GM18870 (cell line): ENCODE data around the gene GMCL2.
A peak's percentile ranks its signal among the peaks of the same experiment; 100 is the strongest.
"Not testable (repeated sequence)": the region's sequence is repeated elsewhere in the genome, so short reads cannot be mapped to it uniquely, and the experiment has no call there.

Experiments used
- ATAC-seq: cut with Tn5 transposase; IDR thresholded peaks from one replicate; pipeline ENCODE4 v1.9.1; 2021; ENCODE audit warnings: moderate library complexity; ENCODE audit not compliant: unreplicated experiment

GMCL2 gene

GRCh38 chr5:178207183-178207916, 20.2 kb upstream of the GMCL2 start:
- ATAC-seq: no peak

DNA sequence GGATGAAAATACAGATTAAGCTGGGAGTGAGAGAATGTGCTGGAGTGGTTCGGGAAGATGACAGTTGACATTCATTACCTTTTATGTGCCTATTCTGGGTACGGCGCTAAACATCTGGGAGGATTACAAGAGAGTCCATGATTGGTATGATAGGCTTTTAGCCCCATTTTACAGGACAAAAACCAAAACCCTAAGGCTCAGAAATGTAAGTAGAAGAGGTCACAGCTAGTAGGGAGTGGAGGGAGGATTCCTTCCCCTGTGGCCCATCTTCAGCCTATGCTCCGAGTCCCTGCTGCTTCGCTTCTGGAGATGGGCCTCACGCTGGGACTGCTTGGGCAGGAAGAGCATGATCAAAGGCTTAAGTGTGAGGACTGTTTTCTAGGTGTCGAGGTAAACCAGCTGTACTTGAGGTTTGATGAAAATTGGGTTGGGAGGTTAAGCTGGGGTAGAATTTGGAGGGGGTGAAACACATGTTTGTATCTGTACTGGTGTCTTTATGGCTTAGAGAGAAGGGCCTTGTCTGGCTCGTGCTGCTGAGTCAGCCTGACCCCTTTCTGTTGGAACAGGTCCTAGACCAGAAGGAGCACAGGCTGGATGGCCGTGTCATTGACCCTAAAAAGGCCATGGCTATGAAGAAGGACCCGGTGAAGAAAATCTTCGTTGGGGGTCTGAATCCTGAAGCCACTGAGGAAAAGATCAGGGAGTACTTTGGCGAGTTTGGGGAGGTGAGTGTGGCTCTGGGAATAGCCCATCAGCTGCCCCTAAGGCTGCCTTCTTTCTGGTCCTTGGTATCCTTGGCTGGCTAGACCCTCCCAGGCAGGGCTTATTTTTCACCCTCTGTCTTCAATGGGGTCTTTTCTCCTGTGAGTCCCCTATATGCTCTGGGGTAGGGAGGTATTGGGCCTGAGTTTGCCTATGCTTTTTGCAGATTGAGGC, 19.3 kb upstream of the GMCL2 start:
- ATAC-seq: no peak

GRCh38 chr5:178205749-178206047, 18.5 kb upstream of the GMCL2 start:
- ATAC-seq: no peak

GRCh38 chr5:178204935-178205748, 18.0 kb upstream of the GMCL2 start:
- ATAC-seq: peak; percentile 19

DNA sequence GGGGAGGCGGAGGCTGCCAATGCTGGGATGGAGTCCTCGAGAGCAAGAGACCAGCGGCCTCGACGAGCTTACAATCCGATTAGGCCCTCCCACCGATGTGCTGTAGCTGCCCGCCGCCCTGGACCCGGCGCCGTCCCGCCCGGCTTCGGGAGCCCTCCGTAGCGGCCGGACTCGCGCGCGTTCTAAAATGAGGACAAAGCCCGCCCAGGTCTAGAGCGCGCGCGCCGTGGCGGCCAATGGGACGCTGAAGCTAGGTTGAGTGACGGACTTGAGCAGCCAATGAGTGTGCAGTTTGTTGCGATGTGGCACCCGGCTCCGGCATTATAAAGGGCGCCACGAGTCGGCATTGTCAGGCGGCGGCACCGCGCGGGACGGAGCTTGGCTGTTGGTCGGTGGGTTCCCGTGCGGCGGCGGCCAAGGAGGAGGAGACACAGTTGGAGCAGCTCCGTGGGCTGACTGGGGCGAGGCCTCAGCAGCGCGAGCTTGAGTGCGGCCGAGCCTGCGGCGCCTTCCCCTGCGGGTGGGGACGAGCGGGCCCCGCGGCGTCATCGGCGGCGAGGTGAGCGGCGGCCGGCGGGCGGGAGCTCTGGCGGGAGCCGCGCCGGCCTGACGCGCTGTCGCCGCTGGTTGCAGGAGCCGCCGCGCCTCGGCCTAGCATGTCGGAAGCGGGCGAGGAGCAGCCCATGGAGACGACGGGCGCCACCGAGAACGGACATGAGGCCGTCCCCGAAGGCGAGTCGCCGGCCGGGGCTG, 17.2 kb upstream of the GMCL2 start, which contains the start of gene HNRNPAB:
HNRNPAB (plus strand) TSS at position 352 of the 753 bp plus-strand sequence; CDS start at position 657, 305 bp downstream.
- peak; percentile 89 for ATAC-seq

GRCh38 chr5:178203670-178204181, 16.6 kb upstream of the GMCL2 start:
- ATAC-seq: no peak

- ATAC-seq: no peak
These were observed 15.4 kb upstream of the GMCL2 start for GRCh38 chr5:178202541-178202940.

GRCh38 chr5:178201927-178202235, 14.7 kb upstream of the GMCL2 start:
- ATAC-seq: no peak

DNA sequence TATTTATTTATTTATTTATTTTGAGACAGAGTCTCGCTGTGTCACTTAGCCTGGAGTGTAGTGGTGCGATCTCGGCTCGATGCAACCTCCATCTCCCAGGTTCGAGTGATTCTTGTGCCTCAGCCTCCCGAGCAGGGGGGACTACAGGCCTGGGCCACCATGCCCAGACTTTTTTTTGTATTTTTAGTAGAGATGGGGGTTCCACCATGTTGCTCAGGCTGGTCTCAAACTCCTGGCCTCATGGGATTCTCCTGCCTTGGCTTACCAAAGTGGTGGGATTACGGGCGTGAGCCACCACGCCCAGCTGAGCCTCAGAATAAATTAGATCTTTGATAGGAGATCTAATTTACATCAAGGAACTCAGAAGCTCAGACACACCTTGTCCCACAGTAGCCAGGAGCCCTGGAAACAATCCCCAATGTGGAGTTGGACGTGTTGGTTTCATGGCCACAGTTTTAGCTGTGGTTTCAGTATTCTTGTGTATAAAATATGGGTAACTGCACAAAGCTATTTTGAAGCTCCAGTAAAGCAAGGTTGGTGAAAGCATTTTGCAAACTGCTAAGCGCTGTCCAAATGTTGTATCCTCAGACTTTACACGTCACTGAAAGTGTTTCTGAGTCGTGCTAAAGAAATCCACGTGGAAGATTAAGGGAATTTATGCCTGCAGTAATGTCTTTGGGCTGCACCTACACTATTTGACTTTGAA, 14.2 kb upstream of the GMCL2 start:
- no peak for ATAC-seq

GRCh38 chr5:178199581-178200434, 12.6 kb upstream of the GMCL2 start:
- ATAC-seq: no peak

GRCh38 chr5:178198706-178199105, 11.5 kb upstream of the GMCL2 start:
- no peak for ATAC-seq

DNA sequence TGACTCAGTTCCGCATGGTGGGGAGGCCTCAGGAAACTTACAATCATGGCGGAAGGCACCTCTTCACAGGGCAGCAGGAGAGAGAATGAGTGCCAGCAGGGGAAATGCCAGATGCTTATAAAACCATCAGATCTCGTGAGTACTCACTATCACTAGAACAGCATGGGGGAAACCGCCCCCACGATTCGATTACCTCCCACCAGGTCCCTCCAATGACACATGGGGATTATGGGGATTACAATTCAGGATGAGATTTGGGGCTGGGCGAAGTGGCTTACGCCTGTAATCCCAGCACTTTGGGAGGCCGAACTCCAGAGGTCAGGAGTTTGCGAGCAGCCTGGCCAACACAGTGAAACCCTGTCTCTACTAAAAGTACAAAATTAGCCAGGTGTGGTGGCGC, 11.0 kb upstream of the GMCL2 start:
- not testable (repeated sequence) for ATAC-seq

GRCh38 chr5:178196986-178197385, 9.8 kb upstream of the GMCL2 start:
- ATAC-seq: no peak

GRCh38 chr5:178196281-178196812, 9.2 kb upstream of the GMCL2 start:
- no peak for ATAC-seq

DNA sequence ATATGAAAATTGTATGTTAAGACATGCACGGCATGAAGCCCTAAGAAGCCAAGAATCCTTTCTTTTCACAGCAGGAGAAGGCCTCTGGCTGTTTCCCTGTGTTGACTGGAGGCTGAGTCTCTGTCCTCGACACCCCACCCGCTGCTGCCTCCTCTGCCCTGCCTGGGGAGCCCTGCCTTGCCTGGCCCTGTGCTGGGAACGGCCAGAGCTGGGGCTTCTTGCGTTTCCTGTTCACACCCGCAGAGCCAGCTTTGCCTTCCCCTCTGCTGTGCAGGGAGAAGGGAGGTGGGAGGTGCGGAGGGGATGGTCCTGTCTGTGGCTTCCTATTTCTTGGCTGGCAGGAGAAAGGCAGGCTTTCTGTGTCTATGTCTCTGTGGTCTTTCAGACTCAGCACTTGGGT, 6.9 kb upstream of the GMCL2 start:
- ATAC-seq: no peak

DNA sequence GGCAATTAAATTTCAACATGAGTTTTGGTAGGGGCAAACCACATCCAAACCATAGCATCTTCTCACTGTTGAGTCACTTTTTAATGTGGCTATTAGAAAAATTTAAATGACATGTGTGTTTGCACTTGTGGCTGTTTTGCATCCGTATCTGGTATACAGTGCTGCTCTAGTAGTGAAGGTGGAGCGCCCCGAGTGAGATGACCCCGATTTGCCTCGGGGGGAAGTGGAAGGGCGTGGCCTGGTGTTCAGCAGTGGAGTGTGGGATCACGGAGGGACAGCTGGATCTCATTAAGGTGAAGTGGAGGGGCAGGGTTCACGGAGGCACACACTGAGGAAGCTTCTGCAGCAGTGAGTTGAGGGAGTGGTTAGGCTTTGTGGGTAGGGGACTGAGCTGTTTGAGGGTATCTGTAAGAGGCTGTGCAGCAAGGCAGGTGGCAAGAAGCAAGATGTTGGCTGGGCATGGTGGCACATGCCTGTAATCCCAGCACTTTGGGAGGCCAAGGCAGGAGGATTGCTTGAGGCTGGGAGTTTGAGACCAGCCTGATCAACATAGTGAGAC, 6.2 kb upstream of the GMCL2 start:
- ATAC-seq: no peak

DNA sequence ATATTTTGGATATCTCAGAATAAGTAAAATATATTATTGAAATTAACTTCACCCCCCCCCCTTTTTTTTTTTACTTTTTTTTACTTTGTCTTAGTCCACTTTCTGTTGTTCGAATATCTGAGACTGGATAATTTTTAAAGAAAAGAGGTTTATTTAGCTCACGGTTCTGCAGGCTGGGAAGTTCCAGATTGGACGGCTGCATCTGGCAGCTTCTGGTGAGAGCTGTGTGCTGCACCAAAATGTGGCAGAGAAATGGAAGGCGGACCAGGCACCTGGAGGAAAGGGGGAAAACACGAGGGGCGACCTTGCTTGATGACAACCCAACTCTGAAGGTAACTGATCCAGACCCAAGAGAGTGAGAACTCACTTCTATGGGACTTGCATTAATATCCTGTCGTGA, 5.6 kb upstream of the GMCL2 start:
- no peak for ATAC-seq

DNA sequence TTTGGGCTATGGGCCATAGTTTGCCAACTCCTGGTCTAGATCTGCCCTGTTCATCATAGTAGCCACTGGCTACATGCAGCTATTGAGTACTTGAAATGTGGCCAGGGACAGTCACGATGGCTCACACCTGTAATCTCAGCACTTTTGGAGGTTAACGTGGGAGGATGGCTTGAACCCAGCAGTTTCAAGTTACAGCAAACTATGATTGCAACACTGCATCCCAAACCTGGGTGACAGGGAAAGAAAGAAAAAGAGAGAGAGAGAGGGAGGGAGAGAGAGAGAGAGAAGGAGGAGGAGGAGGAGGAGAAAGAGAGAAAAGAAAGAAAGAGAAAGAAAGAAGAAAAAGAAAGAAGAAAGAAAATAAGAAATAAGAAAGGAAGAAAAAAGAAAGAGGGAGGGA, 5.1 kb upstream of the GMCL2 start:
- no peak for ATAC-seq
